AG04450 (cell line): ENCODE results near the gene TRPV2. TPM values are rescaled to one million over a fixed set of nuclear protein-coding genes. Genes with fewer than 3 reads are reported as not detected.

ENCODE experiments used
- CTCF ChIA-PET: fragments of 300-600, 350-600 bp; formaldehyde crosslinking; extraction: SDS; loops from one replicate; lab custom pipeline; 2022; ENCODE audit warnings: antibody characterized with exemption, inconsistent platforms; lab: Charles Lee
- POLR2A ChIA-PET: fragments of 350-600 bp; formaldehyde crosslinking; extraction: SDS; loops from one replicate; lab custom pipeline; 2021; ENCODE audit warnings: antibody characterized with exemption, inconsistent platforms; lab: Yijun Ruan, JAX
- DNase-seq: peaks from one replicate; pipeline ENCODE4 v3.0.0-alpha.2; 2011; ENCODE audit warnings: low read depth, low spot score
- H3K27ac ChIP-seq: one replicate; pipeline ENCODE4 v1.5.1; 2012; ENCODE audit warnings: low read depth, low read length, control low read depth
- H3K27me3 ChIP-seq: one replicate; pipeline ENCODE4 v1.6.0; 2012; ENCODE audit warnings: low read length; ENCODE audit not compliant: control insufficient read depth, insufficient read depth
- H3K4me3 ChIP-seq: 2 replicates; pipeline ENCODE4 v1.5.1; 2011; ENCODE audit warnings: mild to moderate bottlenecking, low read depth, low read length, control low read depth
- H3K9me3 ChIP-seq: 2 replicates; pipeline ENCODE4 v1.5.1; 2012; ENCODE audit warnings: low read length; ENCODE audit not compliant: control insufficient read depth, insufficient read depth
- CTCF ChIP-seq: IDR thresholded peaks from 2 replicates; pipeline ENCODE4 v1.5.1; 2011; ENCODE audit warnings: low read depth, low read length, control low read depth, inconsistent platforms
- polyA plus RNA-seq: library from polyadenylated mRNA; depleted of rRNA; stranded (reverse); fragments of >200 nt; gene quantifications from 2 replicates; pipeline ENCODE4 v1.2.3, GENCODE V29; 2011

Gene TRPV2
- polyA plus RNA-seq, 1 experiment = 30.8 TPM

- ChIA-PET CTCF (interaction anchor here (0.8 to 1.3 kb wide), 3 partner anchors 9 to 79 kb away, joined by 4 to 7 read pairs (median 5); no protein-coding TSS in a partner anchor), POLR2A (interaction anchor here (1.0 to 5.3 kb wide), 3 partner anchors 23 to 62 kb away, joined by 3 to 102 read pairs (median 11); partner anchors contain the start of gene UBB)
- Histone ChIP-seq H3K4me3 (0 out of 2 replicates have a peak overlapping the region, but pooled peaks have one; percentile 3), H3K9me3 (no peaks in the 10 kb centered on the region; the same call in 1 of the 2 replicates), H3K27me3 (no peaks in the 10 kb centered on the region), H3K27ac (peak overlapping the region; percentile 52)
- TF ChIP-seq CTCF = no peak
- no peak for DNase-seq
Observed at GRCh38 chr17:16442594-16443510, 27.5 kb downstream of the TRPV2 start.

GRCh38 chr17:16443511-16444257 lies 28.3 kb downstream of the TRPV2 start:
- Histone ChIP-seq H3K27me3 (no peaks in the 10 kb centered on the region), H3K27ac (peak overlapping the region; percentile 52), H3K9me3 (no peaks in the 10 kb centered on the region; the same call in 1 of the 2 replicates), H3K4me3 (no peak overlapping the region)
- CTCF ChIA-PET = interaction anchor here (1.1 to 1.3 kb wide), 2 partner anchors 10 to 78 kb away, joined by 5 to 7 read pairs; no protein-coding TSS in a partner anchor
- POLR2A ChIA-PET = interaction anchor here (0.7 to 2.0 kb wide), 3 partner anchors 25 to 80 kb away, joined by 3 to 11 read pairs (median 6); partner anchors contain the start of gene UBB
- no peak for TF ChIP-seq CTCF
- DNase-seq = no peak

GRCh38 chr17:16444258-16444886 lies 29.0 kb downstream of the TRPV2 start:
- H3K9me3 ChIP-seq = no peaks in the 10 kb centered on the region; the same call in 1 of the 2 replicates
- H3K27me3 ChIP-seq = no peaks in the 10 kb centered on the region
- H3K27ac ChIP-seq = peak overlapping the region; percentile 52
- CTCF ChIA-PET = interaction anchor here (0.7 kb wide), 1 partner anchor 74 kb away, joined by 5 read pairs; no protein-coding TSS in a partner anchor
- no peak for DNase-seq
- POLR2A ChIA-PET = interaction anchor here (0.7 to 2.0 kb wide), 4 partner anchors 25 to 81 kb away, joined by 3 to 11 read pairs (median 4); partner anchors contain the start of gene UBB
- H3K4me3 ChIP-seq = no peak overlapping the region
- TF ChIP-seq CTCF = no peak

- DNase-seq = no peak
- no peaks in the 10 kb centered on the region; the same call in 1 of the 2 replicates for H3K9me3 ChIP-seq
- H3K4me3 ChIP-seq = no peak overlapping the region
- H3K27ac ChIP-seq = no peak overlapping the region
- CTCF ChIA-PET = interaction anchor here (1.2 to 9.6 kb wide), 2 partner anchors 75 to 83 kb away, joined by 3 to 301 read pairs; no protein-coding TSS in a partner anchor
- TF ChIP-seq CTCF = no peak
- no peaks in the 10 kb centered on the region for H3K27me3 ChIP-seq
- POLR2A ChIA-PET = interaction anchor here (1.2 to 1.3 kb wide), 2 partner anchors 8 to 66 kb away, joined by 5 to 6 read pairs; partner anchors contain the start of gene UBB
Observed at GRCh38 chr17:16446338-16446983, 31.1 kb downstream of the TRPV2 start.
